GM12878 (cell line): Measurements from ENCODE around the gene ZFP36. TPM values are rescaled to one million over a fixed set of nuclear protein-coding genes. Genes with fewer than 3 reads are reported as not detected.

Experiments
- BACH1 ChIP-seq: fragments of 450-650 bp; IDR thresholded peaks from 2 replicates; pipeline ENCODE4 v1.6.1; 2017; ENCODE audit warnings: mild to moderate bottlenecking, borderline replicate concordance
- ETV6 ChIP-seq, 2 experiments: fragments of 450-650 bp in 1 of 2; IDR thresholded peaks in 1 of 2; conservative IDR thresholded peaks in 1 of 2; 2 replicates each; pipeline ENCODE4 v1.6.1; 2014; ENCODE audit warnings: antibody characterized with exemption in 1 of 2, borderline replicate concordance in 1 of 2, low read depth in 1 of 2, mild to moderate bottlenecking in 1 of 2, moderate library complexity in 1 of 2
- GABPA ChIP-seq: IDR thresholded peaks from 2 replicates; pipeline ENCODE4 v1.6.1; 2014; ENCODE audit warnings: antibody characterized with exemption, low read depth, mild to moderate bottlenecking, inconsistent platforms
- SIX5 ChIP-seq: IDR thresholded peaks from 2 replicates; pipeline ENCODE4 v1.6.1; 2011; ENCODE audit warnings: mild to moderate bottlenecking, low read depth, low read length, moderate library complexity; ENCODE audit not compliant: severe bottlenecking
- SKIL ChIP-seq: fragments of 450-650 bp; IDR thresholded peaks from 2 replicates; pipeline ENCODE4 v1.6.1; 2017; ENCODE audit warnings: mild to moderate bottlenecking, low read depth, inconsistent platforms; ENCODE audit not compliant: poor library complexity, severe bottlenecking
- SUPT20H ChIP-seq: IDR thresholded peaks from 2 replicates; pipeline ENCODE4 v1.6.1; 2011; ENCODE audit warnings: low read depth, mild to moderate bottlenecking, low read length, moderate library complexity, borderline replicate concordance; ENCODE audit not compliant: control insufficient read depth
- WRNIP1 ChIP-seq: IDR thresholded peaks from 2 replicates; pipeline ENCODE4 v1.6.1; 2011; ENCODE audit warnings: low read depth, low read length, improper control_type of control experiment, borderline replicate concordance
- ZBTB40 ChIP-seq: fragments of 450-650 bp; IDR thresholded peaks from 2 replicates; pipeline ENCODE4 v1.6.1; 2016; ENCODE audit warnings: mild to moderate bottlenecking, moderate library complexity, borderline replicate concordance
- polyA plus RNA-seq, 11 experiments: library from polyadenylated mRNA; depleted of rRNA in 4 of 11; unstranded in 6 of 11; stranded (reverse) in 5 of 11; fragments of >200 nt; fragmentation: Nextera tagmentation in 4 of 11; fragmentation: Illumina TruSeq in 1 of 11; extraction: Ambion mirVana in 4 of 11; extraction: Trizol in 1 of 11; gene quantifications; 1 replicate in 1 of 11; 2 replicates in 10 of 11; pipeline versions ENCODE4 v1.2.1 to v1.2.3, GENCODE V29; 2011 to 2016; ENCODE audit warnings: inconsistent platforms in 2 of 11, missing spikeins in 2 of 11, low read depth in 1 of 11
- total RNA-seq, 4 experiments: library from RNA; depleted of rRNA in 3 of 4; stranded (reverse); fragments of >200 nt in 3 of 4; fragmentation: Illumina TruSeq in 1 of 4; extraction: Trizol in 1 of 4; gene quantifications; 2 replicates each; pipeline versions ENCODE4 v1.2.1 to v1.2.3, GENCODE V29; 2013 to 2021
- TF ChIP-seq, protein P1 (sequence below): fragments of 450-650 bp; formaldehyde crosslinking; IDR thresholded peaks from 2 replicates; pipeline ENCODE4 v1.4.0; 2020; ENCODE audit warnings: mild to moderate bottlenecking, moderate library complexity
- TF ChIP-seq, protein P2 (sequence below): IDR thresholded peaks from 2 replicates; pipeline ENCODE4 v1.6.1; 2012; ENCODE audit warnings: mild to moderate bottlenecking, low read depth, low read length

Gene ZFP36
- total and polyA plus RNA-seq, 10 of the 15 experiments (the other 5 are each of a cell fraction or from before 2014, with no cell fraction given): 5.3 to 55.0 (median 18.1) TPM

- TF ChIP-seq BACH1 (peak; percentile 56; the same call in 1 of the 2 replicates), WRNIP1 (peak; percentile 7; the same call in 1 of the 2 replicates), SKIL (peak; percentile 15), GABPA (peak; percentile 86), SIX5 (peak; percentile 75), SUPT20H (no peak), ZBTB40 (peak; percentile 89), ETV6 (conservative IDR thresholded peaks at IDR 0.05 in 1 of 2, IDR thresholded peaks at IDR 0.05 in 1 of 2; ENCODE audit: borderline replicate concordance in 1 of 2, low read depth in 1 of 2) (peak in 1 of 2 experiments; percentile 70; a peak in 1 of 4 replicates)
- TF ChIP-seq, protein P1, sequence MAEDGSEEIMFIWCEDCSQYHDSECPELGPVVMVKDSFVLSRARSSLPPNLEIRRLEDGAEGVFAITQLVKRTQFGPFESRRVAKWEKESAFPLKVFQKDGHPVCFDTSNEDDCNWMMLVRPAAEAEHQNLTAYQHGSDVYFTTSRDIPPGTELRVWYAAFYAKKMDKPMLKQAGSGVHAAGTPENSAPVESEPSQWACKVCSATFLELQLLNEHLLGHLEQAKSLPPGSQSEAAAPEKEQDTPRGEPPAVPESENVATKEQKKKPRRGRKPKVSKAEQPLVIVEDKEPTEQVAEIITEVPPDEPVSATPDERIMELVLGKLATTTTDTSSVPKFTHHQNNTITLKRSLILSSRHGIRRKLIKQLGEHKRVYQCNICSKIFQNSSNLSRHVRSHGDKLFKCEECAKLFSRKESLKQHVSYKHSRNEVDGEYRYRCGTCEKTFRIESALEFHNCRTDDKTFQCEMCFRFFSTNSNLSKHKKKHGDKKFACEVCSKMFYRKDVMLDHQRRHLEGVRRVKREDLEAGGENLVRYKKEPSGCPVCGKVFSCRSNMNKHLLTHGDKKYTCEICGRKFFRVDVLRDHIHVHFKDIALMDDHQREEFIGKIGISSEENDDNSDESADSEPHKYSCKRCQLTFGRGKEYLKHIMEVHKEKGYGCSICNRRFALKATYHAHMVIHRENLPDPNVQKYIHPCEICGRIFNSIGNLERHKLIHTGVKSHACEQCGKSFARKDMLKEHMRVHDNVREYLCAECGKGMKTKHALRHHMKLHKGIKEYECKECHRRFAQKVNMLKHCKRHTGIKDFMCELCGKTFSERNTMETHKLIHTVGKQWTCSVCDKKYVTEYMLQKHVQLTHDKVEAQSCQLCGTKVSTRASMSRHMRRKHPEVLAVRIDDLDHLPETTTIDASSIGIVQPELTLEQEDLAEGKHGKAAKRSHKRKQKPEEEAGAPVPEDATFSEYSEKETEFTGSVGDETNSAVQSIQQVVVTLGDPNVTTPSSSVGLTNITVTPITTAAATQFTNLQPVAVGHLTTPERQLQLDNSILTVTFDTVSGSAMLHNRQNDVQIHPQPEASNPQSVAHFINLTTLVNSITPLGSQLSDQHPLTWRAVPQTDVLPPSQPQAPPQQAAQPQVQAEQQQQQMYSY (CRISPR knock-in tag): peak; percentile 54; the same call in 1 of the 2 replicates
- TF ChIP-seq, protein P2, sequence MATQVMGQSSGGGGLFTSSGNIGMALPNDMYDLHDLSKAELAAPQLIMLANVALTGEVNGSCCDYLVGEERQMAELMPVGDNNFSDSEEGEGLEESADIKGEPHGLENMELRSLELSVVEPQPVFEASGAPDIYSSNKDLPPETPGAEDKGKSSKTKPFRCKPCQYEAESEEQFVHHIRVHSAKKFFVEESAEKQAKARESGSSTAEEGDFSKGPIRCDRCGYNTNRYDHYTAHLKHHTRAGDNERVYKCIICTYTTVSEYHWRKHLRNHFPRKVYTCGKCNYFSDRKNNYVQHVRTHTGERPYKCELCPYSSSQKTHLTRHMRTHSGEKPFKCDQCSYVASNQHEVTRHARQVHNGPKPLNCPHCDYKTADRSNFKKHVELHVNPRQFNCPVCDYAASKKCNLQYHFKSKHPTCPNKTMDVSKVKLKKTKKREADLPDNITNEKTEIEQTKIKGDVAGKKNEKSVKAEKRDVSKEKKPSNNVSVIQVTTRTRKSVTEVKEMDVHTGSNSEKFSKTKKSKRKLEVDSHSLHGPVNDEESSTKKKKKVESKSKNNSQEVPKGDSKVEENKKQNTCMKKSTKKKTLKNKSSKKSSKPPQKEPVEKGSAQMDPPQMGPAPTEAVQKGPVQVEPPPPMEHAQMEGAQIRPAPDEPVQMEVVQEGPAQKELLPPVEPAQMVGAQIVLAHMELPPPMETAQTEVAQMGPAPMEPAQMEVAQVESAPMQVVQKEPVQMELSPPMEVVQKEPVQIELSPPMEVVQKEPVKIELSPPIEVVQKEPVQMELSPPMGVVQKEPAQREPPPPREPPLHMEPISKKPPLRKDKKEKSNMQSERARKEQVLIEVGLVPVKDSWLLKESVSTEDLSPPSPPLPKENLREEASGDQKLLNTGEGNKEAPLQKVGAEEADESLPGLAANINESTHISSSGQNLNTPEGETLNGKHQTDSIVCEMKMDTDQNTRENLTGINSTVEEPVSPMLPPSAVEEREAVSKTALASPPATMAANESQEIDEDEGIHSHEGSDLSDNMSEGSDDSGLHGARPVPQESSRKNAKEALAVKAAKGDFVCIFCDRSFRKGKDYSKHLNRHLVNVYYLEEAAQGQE: no peak
Observed at GRCh38 chr19:39445196-39446111, 38.8 kb downstream of the ZFP36 start, which contains the start of gene SUPT5H (continued).
